ES-I3 (cell line): ENCODE data around the gene CUL4A.
A peak's percentile ranks its signal among the peaks of the same experiment; 100 is the strongest.

Source experiments
- H3K36me3 ChIP-seq: 2 replicates; pipeline ENCODE4 v1.6.1; 2013; ENCODE audit warnings: mild to moderate bottlenecking, low read length, control low read depth, moderate library complexity; ENCODE audit not compliant: insufficient read depth
- H3K4me1 ChIP-seq: 2 replicates; pipeline ENCODE4 v1.6.1; 2013; ENCODE audit warnings: mild to moderate bottlenecking, control low read depth, low read length; ENCODE audit not compliant: insufficient read depth
- H3K9ac ChIP-seq: 2 replicates; pipeline ENCODE4 v1.6.1; 2013; ENCODE audit warnings: low read depth, mild to moderate bottlenecking, low read length, moderate library complexity
- H3K9me3 ChIP-seq: 2 replicates; pipeline ENCODE4 v1.6.1; 2013; ENCODE audit warnings: mild to moderate bottlenecking, low read length, moderate library complexity; ENCODE audit not compliant: control insufficient read depth, insufficient read depth

The CUL4A gene

DNA sequence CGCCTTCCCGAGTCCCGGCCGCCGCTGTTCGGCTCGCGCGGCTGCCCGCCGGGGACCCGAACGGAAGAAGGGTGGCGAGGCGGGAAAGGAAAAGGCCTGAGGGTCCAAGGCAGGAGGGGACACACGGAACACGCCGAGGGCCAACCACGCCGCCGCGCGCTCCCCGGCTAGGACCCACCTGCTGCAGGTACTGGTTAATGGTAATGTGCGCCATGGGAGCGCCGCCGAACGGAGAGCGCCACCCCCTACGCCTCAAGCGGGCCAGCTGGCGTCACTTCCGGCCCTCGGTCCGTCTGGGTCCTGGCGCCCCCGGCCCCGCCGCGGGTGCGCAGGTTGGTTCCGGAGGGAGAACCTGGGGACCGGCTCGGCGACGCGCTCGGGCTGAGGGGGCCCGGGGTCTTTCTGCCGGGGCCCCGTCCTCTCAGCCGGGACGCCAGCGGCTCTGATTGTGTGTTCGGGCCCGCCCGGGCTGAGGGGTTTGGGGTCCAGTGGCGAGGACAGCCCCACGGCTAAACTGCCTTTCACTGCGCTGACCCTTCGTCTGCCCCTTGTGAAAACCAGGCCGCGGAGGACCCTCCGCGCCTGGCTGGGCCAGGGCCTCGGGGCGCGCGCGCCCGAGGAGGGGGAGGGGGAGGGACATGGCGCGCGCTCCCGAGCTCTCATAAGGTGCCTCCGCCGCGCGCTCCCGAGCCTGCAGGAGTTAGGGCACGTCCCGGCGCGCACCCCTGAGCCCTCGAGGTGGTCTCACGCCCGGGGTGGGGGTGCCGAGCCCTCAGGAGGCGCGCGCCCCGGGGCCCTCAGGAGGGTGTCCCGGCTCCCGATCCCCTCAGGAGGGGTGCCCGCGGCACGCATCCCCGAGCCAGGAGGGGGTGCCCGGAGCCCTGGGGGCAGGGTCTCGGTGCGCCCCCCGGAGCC, 735 bp upstream of the CUL4A start, which contains the start of gene PCID2:
PCID2 (minus strand) TSS at position 249 of the 915 bp plus-strand sequence; CDS start at position 214, 35 bp downstream.
- H3K9ac ChIP-seq, result peak within 1 kb of the TSS; percentile 86
- no peaks in the 10 kb centered on the region for H3K9me3 ChIP-seq
- H3K36me3 ChIP-seq, result peaks cover 14% of the 10 kb centered on the region
- H3K4me1 ChIP-seq, result peaks cover 27% of the 10 kb centered on the region

DNA sequence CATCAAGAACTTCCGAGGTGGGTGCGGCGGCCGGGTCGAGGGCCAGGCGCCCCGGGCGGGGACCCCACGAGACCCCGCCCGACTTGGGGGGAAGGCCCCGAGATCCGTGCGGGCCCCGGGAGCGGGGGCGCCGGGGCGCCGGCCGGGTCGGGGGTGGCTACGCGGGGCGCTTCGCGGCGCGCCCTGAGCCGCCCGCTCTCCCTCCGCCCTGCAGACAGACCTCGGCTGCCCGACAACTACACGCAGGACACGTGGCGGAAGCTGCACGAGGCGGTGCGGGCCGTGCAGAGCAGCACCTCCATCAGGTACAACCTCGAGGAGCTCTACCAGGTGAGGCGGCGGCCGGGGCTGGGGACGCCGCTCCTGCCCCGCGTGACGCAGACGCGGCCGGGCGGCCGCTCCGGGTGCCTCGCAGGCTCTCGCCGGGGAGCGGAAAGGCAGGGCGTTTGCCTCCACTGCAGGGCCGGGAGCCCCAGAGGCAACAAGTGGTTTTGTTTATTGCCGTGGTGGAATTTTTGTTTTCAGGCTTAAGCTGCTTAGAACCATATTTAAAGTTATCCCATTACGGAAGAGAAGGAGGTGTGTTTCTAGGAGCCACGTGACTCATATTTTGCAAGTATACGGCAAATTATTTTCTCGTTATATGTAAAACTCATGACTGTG, 477 bp downstream of the CUL4A start:
- Histone ChIP-seq H3K4me1 (peaks cover 27% of the 10 kb centered on the region; the same call in 1 of the 2 replicates), H3K9ac (peak overlapping the region; percentile 76), H3K36me3 (peaks cover 14% of the 10 kb centered on the region; the same call in 1 of the 2 replicates)

DNA sequence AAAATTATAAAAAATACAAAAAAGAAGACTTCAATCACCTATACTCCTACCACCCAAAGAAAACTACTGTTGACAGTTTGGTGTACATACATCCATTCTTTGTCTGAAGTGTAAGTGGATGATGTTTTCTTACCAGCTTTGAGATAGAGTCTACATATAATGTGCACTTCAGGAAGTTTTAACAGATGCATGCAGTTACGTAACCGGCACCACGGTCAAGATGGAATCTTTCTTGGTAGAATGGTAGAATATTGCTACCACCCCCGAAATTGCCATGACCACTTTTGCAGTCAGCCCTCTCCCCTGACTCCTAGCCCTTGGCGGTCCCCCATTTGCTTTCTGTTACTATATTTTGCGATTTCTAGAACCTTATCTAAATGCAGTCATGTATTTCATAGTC, 1.4 kb downstream of the CUL4A start:
- Histone ChIP-seq H3K9ac (peak overlapping the region; percentile 9; the same call in 1 of the 2 replicates), H3K36me3 (peaks cover 10% of the 10 kb centered on the region; the same call in 1 of the 2 replicates), H3K4me1 (peaks cover 25% of the 10 kb centered on the region), H3K9me3 (no peaks in the 10 kb centered on the region)

More for the DNA sequence above, 477 bp downstream of the CUL4A start:
- H3K9me3 ChIP-seq, result no peaks in the 10 kb centered on the region

DNA sequence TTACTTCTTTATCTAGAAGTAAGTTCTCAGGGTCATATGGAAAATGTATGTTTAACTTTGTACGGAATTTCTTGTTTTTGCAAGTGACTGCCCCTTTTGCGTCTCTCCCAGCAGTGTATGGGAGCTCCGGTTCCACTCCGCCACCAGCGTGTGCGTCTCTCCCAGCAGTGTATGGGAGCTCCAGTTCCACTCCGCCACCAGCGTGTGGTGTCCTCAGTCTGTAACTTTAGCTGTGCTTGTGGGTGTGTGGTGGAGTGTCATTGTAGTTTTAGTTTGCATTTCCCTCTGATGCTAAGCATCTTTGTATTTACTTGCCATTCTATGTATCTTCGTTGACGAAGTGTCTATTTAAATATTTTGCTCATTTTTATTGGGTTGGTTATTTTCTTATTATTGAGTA, 2.4 kb downstream of the CUL4A start:
- peaks cover 3% of the 10 kb centered on the region; the same call in 1 of the 2 replicates for H3K36me3 ChIP-seq
- peaks cover 25% of the 10 kb centered on the region for H3K4me1 ChIP-seq
- H3K9me3 ChIP-seq, result no peaks in the 10 kb centered on the region
- no peak overlapping the region for H3K9ac ChIP-seq

DNA sequence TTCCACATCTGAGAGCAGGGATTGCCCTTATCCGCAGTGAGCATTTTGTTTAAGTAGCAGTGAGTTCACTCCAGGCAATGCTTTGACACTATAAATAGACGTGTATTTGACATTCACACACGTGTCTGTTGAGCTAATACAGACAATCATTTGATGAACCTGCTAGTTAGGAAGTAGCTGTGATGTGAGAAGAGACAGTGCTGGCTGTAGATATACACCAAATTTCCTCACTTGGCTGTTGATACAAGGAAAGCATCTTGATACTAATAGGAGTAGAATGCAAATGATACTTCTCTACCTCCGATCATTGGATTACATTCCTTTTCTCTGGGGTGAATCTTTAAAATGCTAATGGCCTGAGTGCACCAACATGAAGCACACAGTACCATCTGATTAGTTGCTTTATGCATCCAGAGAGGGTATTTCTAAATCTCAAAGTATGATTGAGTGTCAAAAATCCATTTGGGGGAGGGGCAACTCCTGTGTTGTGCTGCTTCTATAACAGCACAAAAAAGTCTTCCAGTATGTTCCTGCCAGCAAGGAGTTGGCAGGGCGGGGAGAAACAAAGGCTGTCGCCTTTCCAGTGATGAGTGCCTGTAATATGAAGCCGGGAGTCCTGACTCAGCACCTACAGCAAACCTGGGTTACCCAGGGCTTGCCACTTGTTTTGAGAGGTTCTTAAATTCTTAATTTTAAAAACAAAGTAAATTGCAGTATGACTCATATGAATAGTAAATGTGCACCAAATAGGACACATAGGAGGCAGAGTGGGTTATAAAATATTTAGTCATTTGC, 7.0 kb downstream of the CUL4A start:
- Histone ChIP-seq H3K36me3 (peaks cover 6% of the 10 kb centered on the region; the same call in 1 of the 2 replicates), H3K4me1 (peaks cover 16% of the 10 kb centered on the region), H3K9me3 (no peaks in the 10 kb centered on the region), H3K9ac (peak overlapping the region; percentile 2; the same call in 1 of the 2 replicates)

DNA sequence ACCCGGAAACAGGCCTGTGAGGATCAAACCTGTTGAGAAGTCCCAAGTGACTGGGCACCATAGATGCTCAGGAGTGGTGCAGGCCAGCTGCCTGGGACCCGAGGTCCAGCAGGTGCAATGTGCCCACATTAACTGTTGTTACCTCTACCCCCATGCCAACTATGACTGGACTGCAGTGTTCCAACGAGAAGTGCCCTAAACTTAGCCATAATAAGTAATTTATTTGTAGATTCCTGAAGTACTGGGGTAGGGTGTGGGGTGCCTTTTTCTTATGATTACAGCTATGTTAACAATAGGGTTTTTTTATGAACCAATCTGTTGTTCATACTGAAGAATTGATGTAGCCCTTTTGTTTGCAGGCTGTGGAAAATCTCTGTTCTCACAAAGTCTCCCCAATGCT, 9.2 kb downstream of the CUL4A start:
- no peaks in the 10 kb centered on the region for H3K9me3 ChIP-seq
- H3K36me3 ChIP-seq, result peaks cover 6% of the 10 kb centered on the region; the same call in 1 of the 2 replicates
- no peak overlapping the region for H3K9ac ChIP-seq
- H3K4me1 ChIP-seq, result peaks cover 16% of the 10 kb centered on the region

DNA sequence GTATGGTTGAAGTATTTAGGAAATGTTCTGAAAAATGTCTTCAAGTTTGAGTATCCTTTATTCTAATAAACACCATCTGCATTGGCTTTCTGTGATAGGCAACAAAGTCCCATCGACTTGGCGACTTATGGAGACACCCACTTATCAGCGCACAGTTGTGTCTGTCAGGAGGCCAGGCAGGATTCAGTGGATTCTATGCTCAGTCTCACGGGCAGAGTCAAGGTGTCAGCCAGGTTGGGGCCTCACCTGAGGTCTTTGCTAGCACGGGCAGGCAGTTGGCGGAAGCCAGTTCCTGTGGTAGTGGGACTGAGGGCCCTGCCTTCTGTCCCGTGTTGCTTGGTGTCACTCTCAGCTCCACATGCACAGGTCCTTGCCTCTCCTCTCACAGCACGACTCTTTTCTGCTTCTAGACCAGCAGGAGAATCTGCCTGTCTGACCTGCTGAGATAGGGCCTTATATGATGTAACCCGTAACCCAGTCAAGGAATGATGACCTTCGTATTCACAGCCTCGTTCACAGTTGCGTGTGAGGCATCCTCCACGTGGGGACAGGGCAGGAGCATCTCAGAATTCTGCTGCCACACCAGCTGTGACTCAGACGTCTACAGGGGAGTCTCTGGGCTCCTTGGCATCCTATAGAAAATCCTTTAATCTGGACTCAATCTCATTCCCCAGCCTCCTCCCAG, 10.0 kb downstream of the CUL4A start:
- Histone ChIP-seq H3K4me1 (peaks cover 16% of the 10 kb centered on the region), H3K36me3 (peaks cover 6% of the 10 kb centered on the region; the same call in 1 of the 2 replicates), H3K9me3 (no peaks in the 10 kb centered on the region), H3K9ac (no peak overlapping the region)

DNA sequence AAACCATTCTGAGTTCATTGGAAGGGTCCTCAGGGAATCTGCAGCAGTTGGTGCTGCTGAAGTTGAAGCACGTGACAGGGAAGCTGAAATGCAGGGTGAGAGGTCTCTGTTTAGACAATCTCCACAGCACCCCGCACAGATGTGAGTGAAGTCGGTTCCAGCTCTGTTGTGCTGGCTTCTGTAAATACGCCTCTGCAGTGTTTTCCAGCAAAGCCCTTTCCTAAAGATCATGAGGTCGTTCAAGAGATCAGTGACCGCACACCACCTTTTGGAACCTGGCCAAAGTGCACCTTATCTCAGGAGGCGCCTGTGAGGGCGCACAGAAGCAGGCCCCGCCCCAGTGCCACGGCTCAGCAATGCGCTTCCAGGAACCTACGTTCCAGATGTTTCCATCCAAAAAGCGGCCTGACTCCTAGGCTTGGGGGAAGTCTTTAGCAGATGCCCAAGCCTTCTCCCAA, 10.8 kb downstream of the CUL4A start:
- Histone ChIP-seq H3K9me3 (no peaks in the 10 kb centered on the region), H3K4me1 (peaks cover 16% of the 10 kb centered on the region), H3K36me3 (peaks cover 12% of the 10 kb centered on the region), H3K9ac (no peak overlapping the region)

DNA sequence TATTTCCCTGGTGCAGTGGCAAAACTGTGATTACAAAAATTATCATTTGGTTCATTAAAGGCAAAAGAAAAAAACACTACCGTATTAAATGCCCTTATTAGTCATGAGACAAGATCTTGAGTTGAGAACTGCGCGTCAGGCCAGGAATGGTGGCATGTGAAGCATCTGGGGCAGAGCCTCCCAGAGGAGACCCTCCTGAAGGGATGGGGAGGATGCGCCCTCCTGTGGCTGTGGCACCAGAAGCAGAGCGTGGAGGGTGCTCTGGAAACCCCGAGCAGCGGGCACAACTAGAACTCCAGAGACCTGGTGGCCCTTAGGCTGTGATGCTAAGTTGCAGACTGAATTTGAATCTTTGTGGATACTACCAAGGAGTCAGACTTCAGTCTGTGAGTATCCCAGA, 11.5 kb downstream of the CUL4A start:
- H3K4me1 ChIP-seq, result peaks cover 13% of the 10 kb centered on the region
- peaks cover 12% of the 10 kb centered on the region for H3K36me3 ChIP-seq
- no peak overlapping the region for H3K9ac ChIP-seq
- H3K9me3 ChIP-seq, result no peaks in the 10 kb centered on the region

DNA sequence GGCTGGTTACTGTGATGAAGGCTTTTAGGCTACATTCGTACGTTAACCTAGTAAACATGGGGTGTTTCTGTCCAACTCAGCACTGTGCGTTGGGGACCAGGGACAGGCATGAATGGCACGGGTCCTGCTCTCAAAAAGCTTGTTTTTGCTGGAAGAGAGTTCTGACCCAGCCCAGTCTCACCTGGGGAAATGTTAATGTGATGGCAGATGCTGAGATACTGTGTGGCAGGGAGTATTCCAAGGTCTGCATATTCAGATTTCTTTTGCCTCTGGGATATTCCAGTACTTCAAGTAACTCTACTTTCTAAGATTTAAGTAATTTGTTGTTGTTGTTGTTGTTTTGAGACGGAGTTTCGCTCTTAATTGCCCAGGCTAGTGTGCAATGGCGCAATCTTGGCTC, 13.7 kb downstream of the CUL4A start:
- no peaks in the 10 kb centered on the region for H3K4me1 ChIP-seq
- no peak overlapping the region for H3K9ac ChIP-seq
- peaks cover 13% of the 10 kb centered on the region for H3K36me3 ChIP-seq
- no peaks in the 10 kb centered on the region for H3K9me3 ChIP-seq

DNA sequence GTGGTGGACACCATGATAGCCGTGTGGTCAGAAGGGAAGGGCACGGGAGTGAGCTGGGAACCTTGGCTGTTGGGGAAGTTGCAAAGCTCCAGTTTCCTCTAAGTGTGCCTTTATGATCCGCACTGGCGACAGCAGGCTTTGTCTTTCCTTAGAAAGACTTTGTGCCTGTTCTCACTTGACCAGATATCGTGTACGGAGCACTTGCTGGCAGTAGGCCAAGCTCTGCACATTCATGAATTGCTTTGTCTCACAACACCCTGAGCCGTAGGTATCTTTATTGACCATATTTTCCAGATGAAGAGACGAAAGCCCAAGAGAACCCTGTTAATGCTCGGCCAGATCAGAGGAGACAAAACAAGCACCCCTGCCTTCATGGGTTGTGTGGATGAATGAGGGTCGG, 15.1 kb downstream of the CUL4A start:
- H3K9me3 ChIP-seq, result no peaks in the 10 kb centered on the region
- peaks cover 21% of the 10 kb centered on the region for H3K36me3 ChIP-seq
- no peak overlapping the region for H3K9ac ChIP-seq
- no peaks in the 10 kb centered on the region for H3K4me1 ChIP-seq

DNA sequence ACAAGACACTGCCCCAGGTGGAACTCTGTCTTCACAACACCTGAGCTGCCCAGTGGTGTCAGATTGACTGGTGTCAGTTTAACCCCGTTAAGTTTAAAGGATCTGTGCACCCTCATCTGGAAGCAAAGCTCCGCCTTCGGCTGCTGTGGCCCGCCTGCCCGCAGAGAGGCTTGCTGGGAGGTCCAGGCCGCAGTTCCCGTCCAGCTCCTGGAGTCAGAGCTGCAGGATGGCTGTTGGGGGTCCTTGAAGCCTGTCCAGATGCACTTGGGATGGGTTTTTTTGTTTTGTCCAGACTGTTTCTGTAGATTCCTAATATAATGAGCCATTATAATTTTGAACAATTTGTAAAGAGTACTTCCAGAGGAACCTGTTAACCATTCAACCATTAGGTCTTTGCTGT, 16.1 kb downstream of the CUL4A start:
- H3K36me3 ChIP-seq, result peaks cover 26% of the 10 kb centered on the region

DNA sequence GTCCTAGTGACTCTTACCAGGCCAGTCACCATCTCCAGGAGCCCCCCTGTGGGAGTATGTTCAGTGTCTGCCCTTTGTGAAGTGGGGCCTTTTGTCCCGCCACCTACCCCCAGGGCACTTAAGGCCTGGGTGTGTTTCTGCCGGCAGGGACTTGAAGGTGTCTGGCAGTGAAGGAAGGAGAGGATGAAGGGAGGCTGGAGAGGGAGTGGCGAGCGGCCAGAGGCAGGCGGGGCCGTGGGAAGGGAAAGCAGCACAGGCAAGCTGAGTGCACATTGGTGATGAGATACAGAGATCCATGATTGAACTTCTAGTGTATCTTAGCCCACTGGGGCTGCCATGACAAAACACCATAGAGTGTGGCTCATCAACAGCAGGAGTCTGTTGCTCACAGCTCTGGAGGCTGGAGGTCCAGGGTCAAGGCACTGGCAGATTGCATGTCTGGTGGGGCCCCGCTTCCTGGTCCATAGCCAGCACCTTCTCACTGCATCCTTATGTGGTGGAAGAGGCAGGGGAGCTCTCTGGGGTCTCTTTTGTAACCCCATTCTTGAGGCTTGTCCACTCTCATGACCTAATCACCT, 17.5 kb downstream of the CUL4A start:
- H3K36me3 ChIP-seq, result peaks cover 23% of the 10 kb centered on the region
- H3K9me3 ChIP-seq, result no peaks in the 10 kb centered on the region

More for the DNA sequence above, 16.1 kb downstream of the CUL4A start:
- Histone ChIP-seq H3K9me3 (no peaks in the 10 kb centered on the region), H3K4me1 (no peaks in the 10 kb centered on the region), H3K9ac (no peak overlapping the region)

More for the DNA sequence above, 17.5 kb downstream of the CUL4A start:
- no peaks in the 10 kb centered on the region for H3K4me1 ChIP-seq
- no peak overlapping the region for H3K9ac ChIP-seq
